A549 (cell line): ENCODE data around the gene FGF19. TPM values are rescaled to one million over a fixed set of nuclear protein-coding genes. Genes with fewer than 3 reads are reported as not detected.

Experiments used
- ATAC-seq, 2 experiments: fragments of 200-7000 bp in 1 of 2; fragments of >200 bp in 1 of 2; cut with Nextera tagmentation in 1 of 2; cut with Tn5 transposase in 1 of 2; 3 replicates each; pipeline versions ENCODE4 v1.8.0 to v1.9.1; 2018 to 2020; ENCODE audit warnings: mild to moderate bottlenecking in 1 of 2, moderate library complexity in 1 of 2
- CTCF ChIA-PET: fragments of 300-600 bp; sonication (Branson Sonifier 250); formaldehyde crosslinking; extraction: SDS; loops from one replicate; lab custom pipeline; 2021; ENCODE audit warnings: antibody characterized with exemption, inconsistent platforms; lab: Yijun Ruan, JAX
- POLR2A ChIA-PET: fragments of 350-600 bp; formaldehyde crosslinking; extraction: SDS; loops from one replicate; lab custom pipeline; 2021; ENCODE audit warnings: antibody characterized with exemption, inconsistent platforms; lab: Yijun Ruan, JAX
- DNase-seq, 2 experiments: peaks; one replicate each; pipeline versions ENCODE4 v3.0.0 to v3.0.0-alpha.2; 2011 to 2016; ENCODE audit warnings: low read depth in 1 of 2, low spot score in 1 of 2
- FAIRE-seq: peaks from 2 replicates; lab custom pipeline; 2011; peaks lifted over from hg19 to GRCh38; lab: Jason Lieb, UNC
- H3K27ac ChIP-seq, 2 experiments: fragments of >200 bp; sonication (Bioruptor Twin); formaldehyde crosslinking; 3 replicates each; pipeline ENCODE4 v1.5.1; 2016 to 2017
- H3K4me1 ChIP-seq: fragments of >200 bp; sonication (Bioruptor Twin); formaldehyde crosslinking; 3 replicates; pipeline ENCODE4 v1.6.1; 2016
- H3K4me2 ChIP-seq: fragments of >200 bp; sonication (Bioruptor Twin); formaldehyde crosslinking; 3 replicates; pipeline ENCODE4 v1.6.1; 2016
- H3K4me3 ChIP-seq: fragments of >200 bp; sonication (Bioruptor Twin); formaldehyde crosslinking; 3 replicates; pipeline ENCODE4 v1.5.1; 2016
- H3K9me3 ChIP-seq: fragments of >200 bp; sonication (Bioruptor Twin); formaldehyde crosslinking; 3 replicates; pipeline ENCODE4 v1.6.1; 2016
- CEBPB ChIP-seq, 2 experiments: fragments of >200 bp in 1 of 2; sonication (Bioruptor Twin) in 1 of 2; formaldehyde crosslinking in 1 of 2; IDR thresholded peaks; 2 replicates each; pipeline ENCODE4 v1.6.1; 2012 to 2016
- EHMT2 ChIP-seq: fragments of 200-600 bp; sonication (generic); IDR thresholded peaks from 2 replicates; pipeline ENCODE4 v1.6.1; 2016; ENCODE audit warnings: antibody characterized with exemption, low read depth, mild to moderate bottlenecking, moderate library complexity
- FOSB ChIP-seq: fragments of 250-450 bp; sonication (Bioruptor Pico); IDR thresholded peaks from 2 replicates; pipeline ENCODE4 v1.5.0; 2020; ENCODE audit warnings: mild to moderate bottlenecking, moderate library complexity
- FOSL2 ChIP-seq, 2 experiments: fragments of 450-650 bp in 1 of 2; fragments of >200 bp in 1 of 2; sonication (Bioruptor Twin) in 1 of 2; formaldehyde crosslinking; IDR thresholded peaks; 2 replicates each; pipeline versions ENCODE4 v1.5.0 to v1.6.1; 2016 to 2020; ENCODE audit warnings: mild to moderate bottlenecking in 1 of 2, moderate library complexity in 1 of 2
- FOXS1 ChIP-seq: fragments of 250-450 bp; sonication (Bioruptor Pico); IDR thresholded peaks from 2 replicates; pipeline ENCODE4 v1.5.0; 2020; ENCODE audit warnings: mild to moderate bottlenecking, moderate library complexity
- HOXB13 ChIP-seq: fragments of 250-450 bp; sonication (Bioruptor Pico); IDR thresholded peaks from 2 replicates; pipeline ENCODE4 v1.5.0; 2020; ENCODE audit warnings: low read depth, mild to moderate bottlenecking, moderate library complexity
- NPAS2 ChIP-seq: fragments of 250-450 bp; sonication (Bioruptor Pico); IDR thresholded peaks from 2 replicates; pipeline ENCODE4 v1.8.0; 2022; ENCODE audit warnings: mild to moderate bottlenecking, moderate library complexity, borderline replicate concordance
- NR3C1 ChIP-seq: fragments of >200 bp; sonication (Bioruptor Twin); formaldehyde crosslinking; IDR thresholded peaks from 3 replicates; pipeline ENCODE4 v1.6.1; 2017
- PHF8 ChIP-seq: fragments of 200-600 bp; sonication (generic); IDR thresholded peaks from 2 replicates; pipeline ENCODE4 v1.6.1; 2016; ENCODE audit warnings: low read depth, mild to moderate bottlenecking, antibody characterized with exemption, moderate library complexity, borderline replicate concordance
- POLR2AphosphoS2 ChIP-seq: conservative IDR thresholded peaks from 2 replicates; pipeline ENCODE4 v1.6.1; 2012; ENCODE audit warnings: low read length, improper control_type of control experiment, inconsistent platforms
- RAD21 ChIP-seq, 2 experiments: fragments of >200 bp in 1 of 2; sonication (Bioruptor Twin) in 1 of 2; formaldehyde crosslinking in 1 of 2; IDR thresholded peaks in 1 of 2; conservative IDR thresholded peaks in 1 of 2; 2 replicates in 1 of 2; 3 replicates in 1 of 2; pipeline ENCODE4 v1.6.1; 2012 to 2018; ENCODE audit warnings: inconsistent platforms in 1 of 2
- RARB ChIP-seq: fragments of 250-450 bp; sonication (Bioruptor Pico); IDR thresholded peaks from 2 replicates; pipeline ENCODE4 v1.8.0; 2021; ENCODE audit warnings: mild to moderate bottlenecking, moderate library complexity
- RCOR1 ChIP-seq: fragments of 150-350 bp; IDR thresholded peaks from 2 replicates; pipeline ENCODE4 v1.6.1; 2014; ENCODE audit warnings: antibody characterized with exemption, low read length, low read depth
- TP53 ChIP-seq: fragments of 250-450 bp; sonication (Bioruptor Pico); IDR thresholded peaks from 2 replicates; pipeline ENCODE4 v1.5.0; 2021; ENCODE audit warnings: mild to moderate bottlenecking, moderate library complexity
- ZC3H11A ChIP-seq: fragments of 450-650 bp; IDR thresholded peaks from 2 replicates; pipeline ENCODE4 v1.6.1; 2014; ENCODE audit warnings: antibody characterized with exemption, mild to moderate bottlenecking
- ZNF302 ChIP-seq: fragments of 250-450 bp; sonication (Bioruptor Pico); IDR thresholded peaks from 2 replicates; pipeline ENCODE4 v1.9.0; 2021; ENCODE audit warnings: inconsistent platforms, mild to moderate bottlenecking, moderate library complexity
- WGBS: methylation state at CpG from one replicate; pipeline ENCODE4 v1.1.6; 2017; ENCODE audit errors: missing lambda C conversion rate; 5-methylcytosine and 5-hydroxymethylcytosine counted together
- polyA plus RNA-seq, 4 experiments: library from polyadenylated mRNA; depleted of rRNA in 3 of 4; stranded (reverse); fragments of >200 nt; fragmentation: RNase III in 1 of 4; extraction: RNeasy Plus Mini Kit Qiagen cat#74134 plus additional on column Dnase treatment in 1 of 4; gene quantifications; 2 replicates in 3 of 4; 3 replicates in 1 of 4; pipeline ENCODE4 v1.2.3, GENCODE V29; 2011 to 2017
- TF ChIP-seq, protein P1 (sequence below): IDR thresholded peaks from 2 replicates; pipeline ENCODE4 v1.6.1; 2012
- TF ChIP-seq, protein P2 (sequence below): IDR thresholded peaks from 2 replicates; pipeline ENCODE4 v1.6.1; 2012; ENCODE audit warnings: low read depth, borderline replicate concordance
- TF ChIP-seq, protein P3 (sequence below): IDR thresholded peaks from 2 replicates; pipeline ENCODE4 v1.6.1; 2012
- TF ChIP-seq, protein P4 (sequence below): fragments of 200-600 bp; sonication (generic); IDR thresholded peaks from 2 replicates; pipeline ENCODE4 v1.6.1; 2016; ENCODE audit warnings: antibody characterized with exemption, mild to moderate bottlenecking, moderate library complexity
- TF ChIP-seq, protein P5 (sequence below): fragments of 150-350 bp; IDR thresholded peaks from 2 replicates; pipeline ENCODE4 v1.6.1; 2014; ENCODE audit warnings: low read depth, mild to moderate bottlenecking, low read length
- TF ChIP-seq, protein P6 (sequence below): fragments of 250-450 bp; sonication (Bioruptor Pico); IDR thresholded peaks from 2 replicates; pipeline ENCODE4 v1.5.0; 2021; ENCODE audit warnings: mild to moderate bottlenecking, moderate library complexity, borderline replicate concordance
- TF ChIP-seq, protein P7 (sequence below): fragments of 450-650 bp; IDR thresholded peaks from 2 replicates; pipeline ENCODE4 v1.6.1; 2014; ENCODE audit warnings: antibody characterized with exemption

The FGF19 gene
- polyA plus RNA-seq, 2 of the 4 experiments (the other 2 are of a cell fraction): 0.05 to 0.31 TPM

DNA sequence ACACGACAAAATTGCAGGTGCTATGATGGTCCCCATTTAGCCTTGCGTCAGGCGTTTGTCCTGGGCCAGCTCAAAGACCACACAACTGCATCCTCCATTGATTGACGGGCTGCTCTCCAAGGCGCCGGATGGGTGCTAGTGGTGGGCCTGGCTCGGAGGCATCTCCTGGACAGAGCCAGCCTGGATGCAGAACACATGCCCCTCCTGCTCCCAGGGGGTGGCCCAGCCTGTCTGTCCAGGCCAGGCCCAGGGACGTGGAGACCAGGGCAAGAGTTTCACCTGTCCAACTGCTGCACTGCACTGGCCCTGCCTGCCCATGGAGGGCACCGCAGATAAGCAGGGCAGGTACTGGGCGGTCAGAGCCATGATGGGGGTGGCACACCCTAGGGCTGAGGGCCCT, 23.4 kb upstream of the FGF19 start (continued):
- TF ChIP-seq NR3C1 (no peak), PHF8 (no peak), ZNF302 (CRISPR knock-in tag) (no peak), ZC3H11A (no peak), FOXS1 (CRISPR knock-in tag) (no peak), RAD21 (conservative IDR thresholded peaks at IDR 0.05 in 1 of 2, IDR thresholded peaks at IDR 0.05 in 1 of 2) (no peak), FOSB (no peak), RCOR1 (no peak), CEBPB (IDR thresholded peaks at IDR 0.05) (no peak), NPAS2 (no peak)
- TF ChIP-seq, protein P1, sequence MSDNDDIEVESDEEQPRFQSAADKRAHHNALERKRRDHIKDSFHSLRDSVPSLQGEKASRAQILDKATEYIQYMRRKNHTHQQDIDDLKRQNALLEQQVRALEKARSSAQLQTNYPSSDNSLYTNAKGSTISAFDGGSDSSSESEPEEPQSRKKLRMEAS: no peak
- TF ChIP-seq, protein P2, sequence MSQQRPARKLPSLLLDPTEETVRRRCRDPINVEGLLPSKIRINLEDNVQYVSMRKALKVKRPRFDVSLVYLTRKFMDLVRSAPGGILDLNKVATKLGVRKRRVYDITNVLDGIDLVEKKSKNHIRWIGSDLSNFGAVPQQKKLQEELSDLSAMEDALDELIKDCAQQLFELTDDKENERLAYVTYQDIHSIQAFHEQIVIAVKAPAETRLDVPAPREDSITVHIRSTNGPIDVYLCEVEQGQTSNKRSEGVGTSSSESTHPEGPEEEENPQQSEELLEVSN: no peak
- TF ChIP-seq, protein P3, sequence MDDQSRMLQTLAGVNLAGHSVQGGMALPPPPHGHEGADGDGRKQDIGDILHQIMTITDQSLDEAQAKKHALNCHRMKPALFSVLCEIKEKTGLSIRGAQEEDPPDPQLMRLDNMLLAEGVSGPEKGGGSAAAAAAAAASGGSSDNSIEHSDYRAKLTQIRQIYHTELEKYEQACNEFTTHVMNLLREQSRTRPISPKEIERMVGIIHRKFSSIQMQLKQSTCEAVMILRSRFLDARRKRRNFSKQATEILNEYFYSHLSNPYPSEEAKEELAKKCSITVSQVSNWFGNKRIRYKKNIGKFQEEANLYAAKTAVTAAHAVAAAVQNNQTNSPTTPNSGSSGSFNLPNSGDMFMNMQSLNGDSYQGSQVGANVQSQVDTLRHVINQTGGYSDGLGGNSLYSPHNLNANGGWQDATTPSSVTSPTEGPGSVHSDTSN: no peak
- TF ChIP-seq, all 56 proteins: peak for 0

DNA sequence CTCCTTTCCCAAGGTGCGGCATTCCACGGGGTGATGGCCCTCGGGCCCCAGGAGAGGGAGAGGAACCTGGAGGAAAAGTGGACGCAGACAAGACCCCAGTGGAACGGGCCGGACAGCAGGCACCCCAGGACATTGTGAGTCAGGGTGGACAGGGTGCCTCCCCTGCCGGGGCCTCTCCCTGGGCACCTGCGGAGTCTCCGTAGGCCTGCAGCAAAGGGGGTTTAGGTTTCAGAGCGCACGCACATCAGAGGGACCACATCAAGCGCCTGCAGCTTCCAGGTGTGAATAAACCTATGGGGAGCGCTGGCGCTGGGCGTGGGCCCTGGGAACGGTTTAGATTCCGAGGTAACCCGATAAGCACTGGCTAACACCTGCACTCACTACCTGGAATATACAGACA, 22.7 kb upstream of the FGF19 start:
- ATAC-seq: no peak
- TF ChIP-seq, protein P1: no peak
- TF ChIP-seq, protein P4, sequence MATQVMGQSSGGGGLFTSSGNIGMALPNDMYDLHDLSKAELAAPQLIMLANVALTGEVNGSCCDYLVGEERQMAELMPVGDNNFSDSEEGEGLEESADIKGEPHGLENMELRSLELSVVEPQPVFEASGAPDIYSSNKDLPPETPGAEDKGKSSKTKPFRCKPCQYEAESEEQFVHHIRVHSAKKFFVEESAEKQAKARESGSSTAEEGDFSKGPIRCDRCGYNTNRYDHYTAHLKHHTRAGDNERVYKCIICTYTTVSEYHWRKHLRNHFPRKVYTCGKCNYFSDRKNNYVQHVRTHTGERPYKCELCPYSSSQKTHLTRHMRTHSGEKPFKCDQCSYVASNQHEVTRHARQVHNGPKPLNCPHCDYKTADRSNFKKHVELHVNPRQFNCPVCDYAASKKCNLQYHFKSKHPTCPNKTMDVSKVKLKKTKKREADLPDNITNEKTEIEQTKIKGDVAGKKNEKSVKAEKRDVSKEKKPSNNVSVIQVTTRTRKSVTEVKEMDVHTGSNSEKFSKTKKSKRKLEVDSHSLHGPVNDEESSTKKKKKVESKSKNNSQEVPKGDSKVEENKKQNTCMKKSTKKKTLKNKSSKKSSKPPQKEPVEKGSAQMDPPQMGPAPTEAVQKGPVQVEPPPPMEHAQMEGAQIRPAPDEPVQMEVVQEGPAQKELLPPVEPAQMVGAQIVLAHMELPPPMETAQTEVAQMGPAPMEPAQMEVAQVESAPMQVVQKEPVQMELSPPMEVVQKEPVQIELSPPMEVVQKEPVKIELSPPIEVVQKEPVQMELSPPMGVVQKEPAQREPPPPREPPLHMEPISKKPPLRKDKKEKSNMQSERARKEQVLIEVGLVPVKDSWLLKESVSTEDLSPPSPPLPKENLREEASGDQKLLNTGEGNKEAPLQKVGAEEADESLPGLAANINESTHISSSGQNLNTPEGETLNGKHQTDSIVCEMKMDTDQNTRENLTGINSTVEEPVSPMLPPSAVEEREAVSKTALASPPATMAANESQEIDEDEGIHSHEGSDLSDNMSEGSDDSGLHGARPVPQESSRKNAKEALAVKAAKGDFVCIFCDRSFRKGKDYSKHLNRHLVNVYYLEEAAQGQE: no peak
- TF ChIP-seq FOXS1 (CRISPR knock-in tag): no peak
- TF ChIP-seq NPAS2: no peak
- no peak for TF ChIP-seq ZNF302 (CRISPR knock-in tag)
- TF ChIP-seq FOSL2 (IDR thresholded peaks at IDR 0.05): no peak
- TF ChIP-seq FOSL2 (CRISPR knock-in tag; IDR thresholded peaks at IDR 0.05): no peak
- TF ChIP-seq, protein P5, sequence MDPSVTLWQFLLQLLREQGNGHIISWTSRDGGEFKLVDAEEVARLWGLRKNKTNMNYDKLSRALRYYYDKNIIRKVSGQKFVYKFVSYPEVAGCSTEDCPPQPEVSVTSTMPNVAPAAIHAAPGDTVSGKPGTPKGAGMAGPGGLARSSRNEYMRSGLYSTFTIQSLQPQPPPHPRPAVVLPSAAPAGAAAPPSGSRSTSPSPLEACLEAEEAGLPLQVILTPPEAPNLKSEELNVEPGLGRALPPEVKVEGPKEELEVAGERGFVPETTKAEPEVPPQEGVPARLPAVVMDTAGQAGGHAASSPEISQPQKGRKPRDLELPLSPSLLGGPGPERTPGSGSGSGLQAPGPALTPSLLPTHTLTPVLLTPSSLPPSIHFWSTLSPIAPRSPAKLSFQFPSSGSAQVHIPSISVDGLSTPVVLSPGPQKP: no peak
- no peak overlapping the region for H3K4me2 ChIP-seq
- ChIA-PET POLR2A (no interaction called here), CTCF (interaction anchor here (0.6 to 2.1 kb wide), 5 partner anchors 8 to 186 kb away, joined by 3 to 11 read pairs (median 3); no protein-coding TSS in a partner anchor)
- H3K27ac ChIP-seq: no peak overlapping the region
- WGBS: 73% methylated on average over 18 of the region's 18 CpGs
- H3K4me1 ChIP-seq: no peaks in the 10 kb centered on the region
- H3K9me3 ChIP-seq: no peaks in the 10 kb centered on the region
- no peak for FAIRE-seq
- no peak for DNase-seq
- H3K4me3 ChIP-seq: no peak overlapping the region

DNA sequence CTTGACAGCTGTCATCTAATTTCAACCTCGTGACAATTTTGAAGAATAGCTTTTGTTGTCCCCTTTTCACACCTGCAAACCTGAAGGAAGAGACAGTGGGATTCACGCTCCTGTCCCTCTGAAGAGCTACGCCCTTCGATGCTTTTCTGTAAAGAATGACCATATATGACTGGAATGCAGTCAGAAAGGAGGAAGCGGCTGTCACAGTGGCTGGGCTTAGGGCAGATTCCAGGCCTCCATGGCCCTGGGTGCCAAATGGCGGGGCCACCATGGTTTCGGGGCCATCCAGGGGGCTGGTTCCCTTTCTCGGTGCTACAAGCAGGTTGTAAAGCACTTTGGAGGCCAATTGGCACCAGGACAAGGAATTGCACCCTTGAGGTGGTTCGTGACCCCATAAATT, 22.2 kb upstream of the FGF19 start:
- Histone ChIP-seq H3K27ac (no peak overlapping the region), H3K4me3 (no peak overlapping the region), H3K4me1 (no peaks in the 10 kb centered on the region), H3K4me2 (no peak overlapping the region), H3K9me3 (no peaks in the 10 kb centered on the region)
- DNase-seq (no peak), ATAC-seq (no peak), FAIRE-seq (no peak)
- ChIA-PET CTCF (interaction anchor here (0.6 to 2.1 kb wide), 5 partner anchors 15 to 189 kb away, joined by 3 to 11 read pairs (median 3); no protein-coding TSS in a partner anchor), POLR2A (no interaction called here)
- whole genome bisulfite sequencing: 56% methylated on average over 9 of the region's 9 CpGs
- no peak for TF ChIP-seq HOXB13 (CRISPR knock-in tag)
- TF ChIP-seq RARB: no peak
- no peak for TF ChIP-seq NR3C1
- TF ChIP-seq RCOR1: no peak
- TF ChIP-seq, protein P6, sequence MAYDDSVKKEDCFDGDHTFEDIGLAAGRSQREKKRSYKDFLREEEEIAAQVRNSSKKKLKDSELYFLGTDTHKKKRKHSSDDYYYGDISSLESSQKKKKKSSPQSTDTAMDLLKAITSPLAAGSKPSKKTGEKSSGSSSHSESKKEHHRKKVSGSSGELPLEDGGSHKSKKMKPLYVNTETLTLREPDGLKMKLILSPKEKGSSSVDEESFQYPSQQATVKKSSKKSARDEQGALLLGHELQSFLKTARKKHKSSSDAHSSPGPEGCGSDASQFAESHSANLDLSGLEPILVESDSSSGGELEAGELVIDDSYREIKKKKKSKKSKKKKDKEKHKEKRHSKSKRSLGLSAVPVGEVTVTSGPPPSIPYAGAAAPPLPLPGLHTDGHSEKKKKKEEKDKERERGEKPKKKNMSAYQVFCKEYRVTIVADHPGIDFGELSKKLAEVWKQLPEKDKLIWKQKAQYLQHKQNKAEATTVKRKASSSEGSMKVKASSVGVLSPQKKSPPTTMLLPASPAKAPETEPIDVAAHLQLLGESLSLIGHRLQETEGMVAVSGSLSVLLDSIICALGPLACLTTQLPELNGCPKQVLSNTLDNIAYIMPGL (CRISPR knock-in tag): no peak
- TF ChIP-seq POLR2AphosphoS2: no peak
- TF ChIP-seq EHMT2: no peak
- TF ChIP-seq, protein P7, sequence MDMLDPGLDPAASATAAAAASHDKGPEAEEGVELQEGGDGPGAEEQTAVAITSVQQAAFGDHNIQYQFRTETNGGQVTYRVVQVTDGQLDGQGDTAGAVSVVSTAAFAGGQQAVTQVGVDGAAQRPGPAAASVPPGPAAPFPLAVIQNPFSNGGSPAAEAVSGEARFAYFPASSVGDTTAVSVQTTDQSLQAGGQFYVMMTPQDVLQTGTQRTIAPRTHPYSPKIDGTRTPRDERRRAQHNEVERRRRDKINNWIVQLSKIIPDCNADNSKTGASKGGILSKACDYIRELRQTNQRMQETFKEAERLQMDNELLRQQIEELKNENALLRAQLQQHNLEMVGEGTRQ: no peak
- TF ChIP-seq, protein P1: no peak
- no peak for TF ChIP-seq FOSL2 (IDR thresholded peaks at IDR 0.05)
- TF ChIP-seq FOSL2 (CRISPR knock-in tag; IDR thresholded peaks at IDR 0.05): no peak
- no peak for TF ChIP-seq TP53 (CRISPR knock-in tag)
